Parathyroid adenoma (tissue), 2 donors: ENCODE measurements around the gene FPR1.

Experiments used
- H2AFZ ChIP-seq: fragments of 300-600 bp; sonication (generic); one replicate; pipeline ENCODE4 v1.7.0; 2017; ENCODE audit warnings: antibody characterized with exemption, mild to moderate bottlenecking
- H3K27ac ChIP-seq: fragments of 300-600 bp; sonication (generic); one replicate; pipeline ENCODE4 v1.7.0; 2017
- H3K27me3 ChIP-seq: fragments of 300-600 bp; sonication (generic); one replicate; pipeline ENCODE4 v1.7.0; 2017; ENCODE audit warnings: low read length; ENCODE audit not compliant: control insufficient read depth, insufficient read depth
- H3K36me3 ChIP-seq: fragments of 300-600 bp; sonication (generic); one replicate; pipeline ENCODE4 v1.7.0; 2017; ENCODE audit warnings: low read length; ENCODE audit not compliant: control insufficient read depth, insufficient read depth
- H3K4me1 ChIP-seq: fragments of 300-600 bp; sonication (generic); one replicate; pipeline ENCODE4 v1.7.0; 2017; ENCODE audit warnings: control low read depth
- H3K4me2 ChIP-seq: fragments of 300-600 bp; sonication (generic); one replicate; pipeline ENCODE4 v1.7.0; 2017; ENCODE audit warnings: low read length
- H3K4me3 ChIP-seq: fragments of 300-600 bp; sonication (generic); one replicate; pipeline ENCODE4 v1.7.0; 2017; ENCODE audit warnings: low read depth, low read length
- H3K79me2 ChIP-seq: fragments of 300-600 bp; sonication (generic); one replicate; pipeline ENCODE4 v1.7.0; 2017; ENCODE audit warnings: control low read depth
- H3K9ac ChIP-seq: fragments of 300-600 bp; sonication (generic); one replicate; pipeline ENCODE4 v1.7.0; 2017; ENCODE audit warnings: mild to moderate bottlenecking
- H3K9me3 ChIP-seq: fragments of 300-600 bp; sonication (generic); one replicate; pipeline ENCODE4 v1.7.0; 2017; ENCODE audit warnings: low read length; ENCODE audit not compliant: control insufficient read depth
- TF ChIP-seq, protein P1 (sequence below): fragments of 300-600 bp; sonication (generic); IDR thresholded peaks from one replicate; pipeline ENCODE4 v1.7.0; 2017; ENCODE audit warnings: antibody characterized with exemption, mild to moderate bottlenecking
- donor health status: primary hyperparathyroidism.

FPR1 gene

DNA sequence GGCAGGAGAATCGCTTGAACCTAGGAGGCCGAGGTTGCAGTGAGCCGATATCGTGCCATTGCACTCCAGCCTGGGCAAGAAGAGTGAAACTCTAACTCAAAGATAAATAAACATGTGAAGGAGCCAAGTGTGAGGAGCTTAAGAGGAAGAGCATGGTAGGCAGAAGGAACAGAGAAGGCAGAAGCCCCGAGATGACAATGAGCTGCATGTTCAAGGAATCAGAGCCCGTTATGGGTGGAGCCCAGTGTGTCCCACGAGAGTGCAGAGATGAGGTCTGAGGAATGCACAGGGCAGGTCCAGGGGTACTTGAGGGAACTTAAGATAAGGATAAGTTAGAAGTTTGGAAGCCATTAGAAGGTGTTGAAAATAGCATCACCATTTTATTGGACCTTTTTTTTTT, 10.0 kb upstream of the FPR1 start:
- Histone ChIP-seq H3K4me2 (no peak overlapping the region), H2AFZ (no peak overlapping the region), H3K9ac (no peak overlapping the region), H3K4me3 (no peak overlapping the region), H3K9me3 (no peaks in the 10 kb centered on the region), H3K4me1 (no peaks in the 10 kb centered on the region), H3K36me3 (no peaks in the 10 kb centered on the region), H3K27me3 (no peaks in the 10 kb centered on the region), H3K27ac (no peak overlapping the region), H3K79me2 (no peaks in the 10 kb centered on the region)
- TF ChIP-seq, protein P1, sequence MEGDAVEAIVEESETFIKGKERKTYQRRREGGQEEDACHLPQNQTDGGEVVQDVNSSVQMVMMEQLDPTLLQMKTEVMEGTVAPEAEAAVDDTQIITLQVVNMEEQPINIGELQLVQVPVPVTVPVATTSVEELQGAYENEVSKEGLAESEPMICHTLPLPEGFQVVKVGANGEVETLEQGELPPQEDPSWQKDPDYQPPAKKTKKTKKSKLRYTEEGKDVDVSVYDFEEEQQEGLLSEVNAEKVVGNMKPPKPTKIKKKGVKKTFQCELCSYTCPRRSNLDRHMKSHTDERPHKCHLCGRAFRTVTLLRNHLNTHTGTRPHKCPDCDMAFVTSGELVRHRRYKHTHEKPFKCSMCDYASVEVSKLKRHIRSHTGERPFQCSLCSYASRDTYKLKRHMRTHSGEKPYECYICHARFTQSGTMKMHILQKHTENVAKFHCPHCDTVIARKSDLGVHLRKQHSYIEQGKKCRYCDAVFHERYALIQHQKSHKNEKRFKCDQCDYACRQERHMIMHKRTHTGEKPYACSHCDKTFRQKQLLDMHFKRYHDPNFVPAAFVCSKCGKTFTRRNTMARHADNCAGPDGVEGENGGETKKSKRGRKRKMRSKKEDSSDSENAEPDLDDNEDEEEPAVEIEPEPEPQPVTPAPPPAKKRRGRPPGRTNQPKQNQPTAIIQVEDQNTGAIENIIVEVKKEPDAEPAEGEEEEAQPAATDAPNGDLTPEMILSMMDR, result no peak

DNA sequence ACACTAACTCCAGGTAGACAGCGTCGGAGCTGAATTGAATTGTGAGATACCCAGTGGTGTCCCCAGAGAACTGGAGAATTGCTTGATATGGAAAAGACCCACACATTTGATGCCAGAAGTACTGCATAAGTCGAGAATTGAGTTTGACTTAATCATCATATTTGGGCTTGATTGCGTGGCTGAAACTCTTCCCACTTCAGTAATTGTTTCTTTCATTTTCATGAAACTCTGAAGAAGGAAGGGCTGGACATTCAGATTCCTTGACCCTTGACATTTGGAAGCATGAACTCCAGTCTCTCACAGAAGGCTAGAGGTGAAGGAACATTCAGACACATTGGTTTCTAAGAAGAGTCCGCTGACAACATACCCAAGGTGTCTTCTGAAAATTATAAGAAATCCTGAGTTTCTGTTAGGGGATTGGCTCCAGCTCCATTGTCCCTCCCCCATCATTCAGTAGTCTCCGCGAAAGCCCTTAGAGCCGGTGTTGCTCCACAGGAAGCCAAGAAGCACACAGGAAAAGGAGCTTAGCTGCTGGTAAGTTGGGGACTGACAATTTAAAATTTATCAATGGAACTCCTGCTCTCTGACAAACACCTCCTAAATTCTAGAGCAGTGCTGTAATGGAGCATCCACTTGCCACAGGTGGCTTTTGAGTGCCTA, 9.1 kb upstream of the FPR1 start, which contains the start of gene FPR2:
FPR2 (plus strand) TSS at position 484 of the 660 bp plus-strand sequence. CDS start 7,479 bp downstream, outside the sequence.
- Histone ChIP-seq H3K79me2 (no peaks in the 10 kb centered on the region), H3K27ac (no peak within 1 kb of the TSS), H3K9ac (no peak within 1 kb of the TSS), H3K4me1 (no peaks in the 10 kb centered on the region), H3K27me3 (no peaks in the 10 kb centered on the region), H3K4me3 (no peak within 1 kb of the TSS), H3K4me2 (no peak within 1 kb of the TSS), H3K9me3 (no peaks in the 10 kb centered on the region), H2AFZ (no peak within 1 kb of the TSS), H3K36me3 (no peaks in the 10 kb centered on the region)
- TF ChIP-seq, protein P1, result no peak

DNA sequence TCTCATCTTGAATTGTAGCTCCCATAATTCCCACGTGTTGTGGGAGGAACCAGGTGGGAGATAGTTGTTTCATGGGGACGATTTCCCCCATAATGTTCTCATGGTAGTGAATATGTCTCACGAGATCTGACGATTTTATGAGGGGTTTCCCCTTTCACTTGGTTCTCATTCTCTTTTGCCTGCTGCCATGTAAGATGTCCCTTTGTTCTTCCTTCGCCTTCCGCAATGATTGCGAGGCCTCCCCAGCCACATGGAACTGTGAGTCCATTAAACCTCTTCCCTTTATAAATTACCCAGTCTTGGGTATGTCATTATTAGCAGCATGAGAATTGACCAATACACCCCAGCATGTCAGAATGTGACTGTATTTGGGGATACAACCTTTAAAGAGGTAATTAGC, 3.9 kb upstream of the FPR1 start:
- Histone ChIP-seq H3K4me2 (no peak overlapping the region), H3K4me3 (no peak overlapping the region), H3K27ac (no peak overlapping the region)

DNA sequence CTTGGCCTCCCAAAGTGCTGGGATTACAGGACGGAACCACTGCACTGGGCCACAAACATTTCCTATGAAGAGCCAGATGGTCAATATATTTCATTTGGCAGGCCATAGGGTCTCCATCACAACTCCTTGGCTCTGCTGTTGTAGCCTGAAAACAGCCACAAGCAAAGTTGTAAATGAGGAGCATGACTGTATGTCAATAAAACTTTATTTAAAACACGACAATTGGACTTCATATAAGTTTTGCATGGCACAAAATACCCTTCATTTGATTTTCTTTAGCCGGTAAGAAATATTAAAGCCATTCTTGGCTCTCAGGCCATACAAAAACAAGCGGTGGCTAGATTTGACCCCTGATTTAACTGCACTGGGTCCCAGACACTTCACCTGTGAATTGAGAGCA, 3.1 kb upstream of the FPR1 start:
- no peak overlapping the region for H3K27ac ChIP-seq
- TF ChIP-seq, protein P1, result no peak
- H3K4me3 ChIP-seq, result no peak overlapping the region
- H3K27me3 ChIP-seq, result no peaks in the 10 kb centered on the region
- no peaks in the 10 kb centered on the region for H3K9me3 ChIP-seq
- no peak overlapping the region for H3K4me2 ChIP-seq
- H3K9ac ChIP-seq, result no peak overlapping the region
- H3K79me2 ChIP-seq, result no peaks in the 10 kb centered on the region
- H2AFZ ChIP-seq, result no peak overlapping the region
- H3K4me1 ChIP-seq, result no peaks in the 10 kb centered on the region
- no peaks in the 10 kb centered on the region for H3K36me3 ChIP-seq

More for the DNA sequence above, 3.9 kb upstream of the FPR1 start:
- Histone ChIP-seq H3K27me3 (no peaks in the 10 kb centered on the region), H2AFZ (no peak overlapping the region), H3K79me2 (no peaks in the 10 kb centered on the region), H3K9me3 (no peaks in the 10 kb centered on the region), H3K9ac (no peak overlapping the region), H3K4me1 (no peaks in the 10 kb centered on the region), H3K36me3 (no peaks in the 10 kb centered on the region)
- TF ChIP-seq, protein P1, result no peak

DNA sequence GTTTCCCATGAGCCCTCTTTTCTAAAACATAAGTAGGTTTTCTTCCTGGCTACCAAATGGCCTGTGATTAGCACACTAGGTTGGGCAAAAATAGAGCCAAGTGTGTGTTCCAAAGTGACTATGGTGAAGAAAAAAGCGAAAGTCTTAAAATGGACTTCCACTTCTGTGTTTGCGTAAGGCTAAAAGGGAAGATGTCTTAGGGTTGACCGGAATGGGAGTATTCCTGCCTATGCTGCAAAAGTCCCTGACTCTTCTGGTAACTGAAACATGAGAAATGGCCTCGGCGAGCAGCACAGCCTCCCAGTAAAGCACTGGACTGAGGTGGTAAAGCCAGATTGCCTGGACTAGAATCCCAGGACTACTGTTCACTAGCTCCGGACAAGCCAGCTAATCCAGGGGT, 2.4 kb upstream of the FPR1 start:
- H3K27ac ChIP-seq, result peak overlapping the region; percentile 6
- no peaks in the 10 kb centered on the region for H3K9me3 ChIP-seq
- H2AFZ ChIP-seq, result no peak overlapping the region
- TF ChIP-seq, protein P1, result no peak
- no peaks in the 10 kb centered on the region for H3K4me1 ChIP-seq
- no peaks in the 10 kb centered on the region for H3K79me2 ChIP-seq
- no peak overlapping the region for H3K9ac ChIP-seq
- H3K4me3 ChIP-seq, result no peak overlapping the region
- no peaks in the 10 kb centered on the region for H3K27me3 ChIP-seq
- no peaks in the 10 kb centered on the region for H3K36me3 ChIP-seq
- no peak overlapping the region for H3K4me2 ChIP-seq
